Keratinocyte (primary cell): ENCODE data around the gene DNAJB6. TPM values are rescaled to one million over a fixed set of nuclear protein-coding genes. Genes with fewer than 3 reads are reported as not detected.

ENCODE experiments used
- DNase-seq: peaks from one replicate; pipeline ENCODE4 v3.0.0-alpha.2; 2011; ENCODE audit warnings: low read depth, missing footprints, low spot score
- FAIRE-seq: peaks from 2 replicates; lab custom pipeline; 2011; peaks lifted over from hg19 to GRCh38; lab: Jason Lieb, UNC
- H2AFZ ChIP-seq: 2 replicates; pipeline ENCODE4 v1.6.0; 2012; ENCODE audit warnings: low read length, control low read depth, inconsistent platforms; ENCODE audit not compliant: control insufficient read depth
- H3K27ac ChIP-seq: 2 replicates; pipeline ENCODE4 v1.5.1; 2011; ENCODE audit warnings: low read length; ENCODE audit not compliant: control insufficient read depth, insufficient read depth
- H3K27me3 ChIP-seq: 3 replicates; pipeline ENCODE4 v1.6.0; 2011; ENCODE audit warnings: low read length; ENCODE audit not compliant: control insufficient read depth, insufficient read depth; ENCODE audit errors: extremely low read depth
- H3K36me3 ChIP-seq, 2 experiments: 2 replicates in 1 of 2; 3 replicates in 1 of 2; pipeline ENCODE4 v1.5.1; 2011; ENCODE audit warnings: low read length in 2 of 2, mild to moderate bottlenecking in 1 of 2; ENCODE audit not compliant: control insufficient read depth in 2 of 2, insufficient read depth in 2 of 2; ENCODE audit errors: extremely low read depth in 1 of 2
- H3K4me1 ChIP-seq: 3 replicates; pipeline ENCODE4 v1.5.1; 2011; ENCODE audit warnings: low read length; ENCODE audit not compliant: control insufficient read depth, insufficient read depth; ENCODE audit errors: extremely low read depth
- H3K4me2 ChIP-seq: 3 replicates; pipeline ENCODE4 v1.6.0; 2011; ENCODE audit warnings: low read depth, low read length; ENCODE audit not compliant: control insufficient read depth, insufficient read depth; ENCODE audit errors: extremely low read depth
- H3K4me3 ChIP-seq, 3 experiments: fragments of 200-600 bp in 1 of 3; sonication (generic) in 1 of 3; 2 replicates in 2 of 3; 3 replicates in 1 of 3; pipeline ENCODE4 v1.5.1; 2011 to 2016; ENCODE audit warnings: low read length in 3 of 3, mild to moderate bottlenecking in 3 of 3, control low read depth in 2 of 3, inconsistent platforms in 1 of 3, low read depth in 1 of 3, mixed read lengths in 1 of 3, mixed run types in 1 of 3, moderate library complexity in 1 of 3; ENCODE audit not compliant: control insufficient read depth in 2 of 3, insufficient read depth in 2 of 3; ENCODE audit errors: extremely low read depth in 1 of 3
- H3K79me2 ChIP-seq: 2 replicates; pipeline ENCODE4 v1.6.0; 2012; ENCODE audit warnings: low read length; ENCODE audit not compliant: control insufficient read depth, insufficient read depth
- H3K9ac ChIP-seq: 3 replicates; pipeline ENCODE4 v1.6.0; 2011; ENCODE audit warnings: low read length; ENCODE audit not compliant: control insufficient read depth, insufficient read depth; ENCODE audit errors: extremely low read depth
- H3K9me1 ChIP-seq: 3 replicates; pipeline ENCODE4 v1.6.0; 2011; ENCODE audit warnings: low read length; ENCODE audit not compliant: control insufficient read depth, insufficient read depth; ENCODE audit errors: extremely low read depth
- H3K9me3 ChIP-seq: 2 replicates; pipeline ENCODE4 v1.5.1; 2012; ENCODE audit warnings: low read depth, low read length; ENCODE audit not compliant: control insufficient read depth
- H4K20me1 ChIP-seq: 3 replicates; pipeline ENCODE4 v1.6.0; 2011; ENCODE audit warnings: low read length; ENCODE audit not compliant: control insufficient read depth, insufficient read depth; ENCODE audit errors: extremely low read depth
- EZH2 ChIP-seq: IDR thresholded peaks from one replicate; pipeline ENCODE4 v1.6.1; 2012; ENCODE audit warnings: inconsistent platforms, mild to moderate bottlenecking, low read length, moderate library complexity
- dilution Hi-C: fragments of 300-500 bp; cut with MboI; formaldehyde crosslinking; loops from one replicate; pipeline ENCODE4 v1.7.0; 2020; ENCODE audit warnings: low sequenced_read_pairs; ENCODE audit not compliant: extremely low pct_ligation_motif_present
- polyA plus RNA-seq, 5 experiments: library from polyadenylated mRNA; depleted of rRNA in 3 of 5; stranded (reverse) in 3 of 5; stranded (forward) in 1 of 5; unstranded in 1 of 5; fragments of >200 nt; gene quantifications; 1 replicate in 1 of 5; 2 replicates in 3 of 5; 3 replicates in 1 of 5; pipeline versions ENCODE4 v1.2.1 to v1.2.3, GENCODE V29; 2011 to 2012; ENCODE audit warnings: missing spikeins in 2 of 5, low read depth in 1 of 5, low replicate concordance in 1 of 5
- TF ChIP-seq, protein P1 (sequence below), 3 experiments: IDR thresholded peaks in 1 of 3; conservative IDR thresholded peaks in 1 of 3; optimal IDR thresholded peaks in 1 of 3; 2 replicates in 2 of 3; 3 replicates in 1 of 3; pipeline versions ENCODE3 to v1.5.1; 2011; ENCODE audit warnings: low read length in 3 of 3, mild to moderate bottlenecking in 3 of 3, moderate library complexity in 2 of 3, control low read depth in 1 of 3, inconsistent platforms in 1 of 3; ENCODE audit not compliant: insufficient read depth in 2 of 3; ENCODE audit errors: extremely low read depth in 1 of 3

Gene DNAJB6
- polyA plus RNA-seq, 1 donor (not counting 4 experiments of a cell fraction or from before 2014, with no cell fraction given): 152 TPM

DNA sequence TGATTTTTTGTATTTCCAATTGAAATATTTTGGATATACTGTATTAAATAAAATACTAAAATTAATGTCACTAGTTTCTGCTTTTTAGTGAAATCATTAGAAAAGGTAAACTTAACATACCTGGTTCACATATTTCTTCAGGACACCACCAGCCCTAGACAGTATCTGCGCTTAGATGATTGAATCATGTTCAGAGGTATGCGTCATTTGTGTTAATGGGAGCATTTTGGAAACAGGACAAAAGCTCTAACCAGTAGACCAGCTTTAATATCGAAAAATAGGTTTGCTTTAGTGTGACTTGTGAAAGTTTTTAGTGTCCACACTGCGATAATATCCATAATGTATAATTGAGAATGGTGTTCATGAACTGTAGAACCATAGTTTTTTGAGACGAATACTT lies 47.1 kb downstream of the DNAJB6 start:
- Histone ChIP-seq H3K4me1 (peaks cover 4% of the 10 kb centered on the region), H3K9me3 (no peaks in the 10 kb centered on the region), H4K20me1 (peaks cover 10% of the 10 kb centered on the region), H3K9me1 (no peaks in the 10 kb centered on the region), H3K36me3 (peaks cover 28 to 37% of the 10 kb centered on the region in 2 experiments), H2AFZ (no peak overlapping the region), H3K9ac (no peak overlapping the region), H3K27ac (no peak overlapping the region), H3K27me3 (no peaks in the 10 kb centered on the region), H3K4me2 (no peak overlapping the region), H3K4me3 (no peak overlapping the region), H3K79me2 (peaks cover 71% of the 10 kb centered on the region)
- TF ChIP-seq, protein P1, sequence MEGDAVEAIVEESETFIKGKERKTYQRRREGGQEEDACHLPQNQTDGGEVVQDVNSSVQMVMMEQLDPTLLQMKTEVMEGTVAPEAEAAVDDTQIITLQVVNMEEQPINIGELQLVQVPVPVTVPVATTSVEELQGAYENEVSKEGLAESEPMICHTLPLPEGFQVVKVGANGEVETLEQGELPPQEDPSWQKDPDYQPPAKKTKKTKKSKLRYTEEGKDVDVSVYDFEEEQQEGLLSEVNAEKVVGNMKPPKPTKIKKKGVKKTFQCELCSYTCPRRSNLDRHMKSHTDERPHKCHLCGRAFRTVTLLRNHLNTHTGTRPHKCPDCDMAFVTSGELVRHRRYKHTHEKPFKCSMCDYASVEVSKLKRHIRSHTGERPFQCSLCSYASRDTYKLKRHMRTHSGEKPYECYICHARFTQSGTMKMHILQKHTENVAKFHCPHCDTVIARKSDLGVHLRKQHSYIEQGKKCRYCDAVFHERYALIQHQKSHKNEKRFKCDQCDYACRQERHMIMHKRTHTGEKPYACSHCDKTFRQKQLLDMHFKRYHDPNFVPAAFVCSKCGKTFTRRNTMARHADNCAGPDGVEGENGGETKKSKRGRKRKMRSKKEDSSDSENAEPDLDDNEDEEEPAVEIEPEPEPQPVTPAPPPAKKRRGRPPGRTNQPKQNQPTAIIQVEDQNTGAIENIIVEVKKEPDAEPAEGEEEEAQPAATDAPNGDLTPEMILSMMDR (optimal IDR thresholded peaks at IDR 0.05 in 1 of 3, IDR thresholded peaks at IDR 0.05 in 1 of 3, conservative IDR thresholded peaks at IDR 0.05 in 1 of 3; ENCODE audit: extremely low read depth in 1 of 3, insufficient read depth in 2 of 3, low read length in 3 of 3): no peak
- no peak for TF ChIP-seq EZH2
- DNase-seq: no peak
- no peak for FAIRE-seq
- dilution Hi-C loops: no loop called here

DNA sequence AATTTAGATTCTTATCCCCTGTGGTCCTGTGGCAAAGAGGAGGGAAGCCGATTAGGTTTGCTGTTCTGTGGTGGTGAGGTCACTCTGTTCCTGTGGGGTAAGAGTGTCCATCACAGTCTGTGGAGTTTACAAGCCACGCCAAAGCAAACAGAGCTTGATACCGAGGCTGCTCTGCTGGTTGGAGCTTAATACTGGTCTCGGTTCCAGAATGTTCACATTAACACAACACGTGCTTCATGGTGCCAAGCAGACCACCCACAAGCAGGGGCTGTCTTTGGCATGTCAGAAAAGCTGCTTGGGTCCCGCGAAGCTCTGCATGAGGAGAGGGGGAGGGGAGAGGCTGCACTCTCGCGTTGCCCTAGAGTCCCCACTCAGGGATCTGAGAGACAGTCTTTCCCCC lies 47.5 kb downstream of the DNAJB6 start:
- H4K20me1 ChIP-seq: peaks cover 10% of the 10 kb centered on the region

More for the DNA sequence above, 47.5 kb downstream of the DNAJB6 start:
- Histone ChIP-seq H3K79me2 (peaks cover 71% of the 10 kb centered on the region), H3K36me3 (peaks cover 25 to 37% of the 10 kb centered on the region in 2 experiments), H3K9ac (no peak overlapping the region), H2AFZ (no peak overlapping the region), H3K27me3 (no peaks in the 10 kb centered on the region), H3K4me3 (no peak overlapping the region), H3K4me1 (peaks cover 4% of the 10 kb centered on the region), H3K4me2 (no peak overlapping the region), H3K9me3 (no peaks in the 10 kb centered on the region), H3K9me1 (no peaks in the 10 kb centered on the region), H3K27ac (no peak overlapping the region)
- DNase-seq (no peak), FAIRE-seq (no peak)
- TF ChIP-seq, protein P1 (optimal IDR thresholded peaks at IDR 0.05 in 1 of 3, IDR thresholded peaks at IDR 0.05 in 1 of 3, conservative IDR thresholded peaks at IDR 0.05 in 1 of 3; ENCODE audit: extremely low read depth in 1 of 3, insufficient read depth in 2 of 3, low read length in 3 of 3): no peak
- no peak for TF ChIP-seq EZH2
- dilution Hi-C loops: no loop called here
